DMS53 treated with DMSO at 0.1 percent for 48 hours (cell line): ENCODE data around the gene ANKS4B.
"Not testable (repeated sequence)": the region's sequence is repeated elsewhere in the genome, so short reads cannot be mapped to it uniquely, and the experiment has no call there.

Experiments used
- DNase-seq: peaks from one replicate; lab custom pipeline; 2025; ENCODE audit not compliant: unreplicated experiment; lab: John Stamatoyannopoulos, UW

ANKS4B gene, protein sequence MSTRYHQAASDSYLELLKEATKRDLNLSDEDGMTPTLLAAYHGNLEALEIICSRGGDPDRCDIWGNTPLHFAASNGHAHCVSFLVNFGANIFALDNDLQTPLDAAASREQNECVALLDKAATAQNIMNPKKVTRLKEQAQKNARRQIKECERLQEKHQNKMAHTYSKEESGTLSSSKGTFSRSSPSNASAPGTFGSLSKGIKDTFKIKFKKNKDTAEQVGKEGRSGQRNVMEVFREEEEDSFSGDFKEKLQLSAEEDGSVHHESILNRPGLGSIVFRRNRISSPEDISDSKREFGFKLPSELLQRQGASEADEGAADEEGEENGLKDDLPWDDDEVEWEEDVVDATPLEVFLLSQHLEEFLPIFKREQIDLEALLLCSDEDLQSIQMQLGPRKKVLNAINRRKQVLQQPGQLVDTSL

DNA sequence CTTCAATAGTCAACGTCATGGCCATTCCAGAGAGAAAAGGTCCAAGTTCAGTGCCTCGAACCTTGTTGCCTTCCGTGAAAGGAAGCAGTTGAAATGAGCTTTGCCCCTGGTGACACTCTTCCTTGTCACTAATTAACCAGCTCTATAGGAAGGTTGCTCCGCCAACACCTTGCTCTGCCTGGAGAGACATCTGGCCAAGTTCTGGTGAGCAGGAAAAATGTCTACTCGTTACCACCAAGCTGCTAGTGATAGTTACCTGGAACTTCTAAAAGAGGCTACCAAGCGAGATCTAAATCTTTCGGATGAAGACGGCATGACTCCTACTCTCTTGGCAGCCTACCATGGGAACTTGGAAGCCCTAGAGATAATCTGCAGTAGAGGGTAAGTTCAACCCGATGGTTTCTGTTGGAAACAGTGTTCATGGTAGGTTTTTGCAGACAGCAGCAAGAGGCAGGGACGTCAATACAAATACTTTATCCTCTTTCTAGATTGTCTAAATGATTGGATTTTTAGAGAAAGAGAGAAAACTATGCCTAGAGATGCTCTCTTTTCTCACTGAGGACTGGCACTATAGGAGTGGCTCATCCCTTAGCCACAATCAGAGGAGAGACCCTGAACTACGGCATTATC is at the start of gene ANKS4B:
ANKS4B (plus strand) TSS at position 179 of the 630 bp plus-strand sequence; CDS start at position 218, 39 bp downstream.
- peak; percentile 63 for DNase-seq

DNA sequence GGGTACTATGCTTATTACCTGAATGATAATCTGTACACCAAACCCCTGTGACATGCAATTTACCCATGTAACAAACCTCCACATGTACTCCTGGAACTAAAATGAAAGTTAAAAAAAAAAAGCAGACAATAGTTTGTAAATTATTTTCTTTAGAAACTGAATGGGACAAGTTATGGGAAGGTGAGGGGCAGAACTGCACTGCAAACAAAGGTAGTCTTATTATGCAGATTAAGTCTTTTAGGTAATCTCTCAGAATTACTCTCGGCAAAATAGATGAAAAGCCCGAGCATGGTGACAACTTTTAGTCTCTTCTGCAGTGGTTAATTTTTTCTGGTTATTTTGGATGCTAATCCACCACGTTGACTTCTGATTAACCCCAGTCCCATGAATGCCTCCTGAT is 49.5 kb upstream of the ANKS4B start:
- DNase-seq = no peak

DNA sequence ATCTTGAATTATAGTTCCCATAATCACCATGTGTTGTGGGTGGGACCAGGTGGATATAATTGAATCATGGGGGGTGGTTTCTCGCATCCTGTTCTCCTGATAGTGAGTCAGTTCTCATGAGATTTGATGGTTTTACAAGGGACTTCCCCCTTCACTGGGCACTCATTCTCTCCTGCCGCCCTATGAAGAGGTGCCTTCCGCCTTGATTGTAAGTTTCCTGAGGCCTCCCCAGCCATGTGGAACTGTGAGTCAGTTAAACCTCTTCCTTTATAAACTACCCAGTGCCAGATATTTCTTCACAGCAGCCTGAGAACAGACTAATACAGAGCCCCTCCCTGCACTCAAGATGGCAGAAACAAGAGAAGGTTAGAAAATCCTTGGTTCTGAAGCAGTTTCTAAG is 48.7 kb upstream of the ANKS4B start:
- no peak for DNase-seq

DNA sequence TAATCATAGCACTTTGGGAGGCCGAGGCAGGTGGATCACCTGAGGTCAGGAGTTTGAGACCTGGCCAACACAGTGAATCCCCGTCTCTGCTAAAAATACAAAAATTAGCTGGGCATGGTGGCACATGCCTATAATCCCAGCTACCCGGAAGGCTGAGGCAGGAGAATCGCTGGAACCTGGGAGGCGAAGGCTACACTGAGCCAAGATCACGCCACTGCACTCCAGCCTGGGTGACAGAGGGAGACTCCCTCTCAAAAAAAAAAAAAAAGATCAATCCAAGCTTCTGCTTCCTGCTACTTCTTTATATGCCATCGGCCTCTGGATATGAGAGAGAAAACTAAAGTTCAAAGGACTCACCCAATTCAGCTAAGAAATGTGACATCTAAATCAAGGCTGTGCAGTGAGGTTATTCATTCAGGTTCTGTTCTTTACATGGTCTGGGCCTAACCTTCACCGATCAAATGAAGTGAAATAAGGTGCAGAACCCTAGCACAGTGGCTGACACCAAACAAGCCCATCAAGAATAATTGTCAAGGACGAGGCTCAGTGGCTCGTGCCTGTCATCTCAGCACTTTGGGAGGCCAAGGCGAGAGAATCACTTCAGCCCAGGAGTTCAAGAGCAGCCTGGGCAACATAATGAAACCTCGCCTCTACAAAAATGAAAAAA is 47.7 kb upstream of the ANKS4B start:
- DNase-seq = no peak

DNA sequence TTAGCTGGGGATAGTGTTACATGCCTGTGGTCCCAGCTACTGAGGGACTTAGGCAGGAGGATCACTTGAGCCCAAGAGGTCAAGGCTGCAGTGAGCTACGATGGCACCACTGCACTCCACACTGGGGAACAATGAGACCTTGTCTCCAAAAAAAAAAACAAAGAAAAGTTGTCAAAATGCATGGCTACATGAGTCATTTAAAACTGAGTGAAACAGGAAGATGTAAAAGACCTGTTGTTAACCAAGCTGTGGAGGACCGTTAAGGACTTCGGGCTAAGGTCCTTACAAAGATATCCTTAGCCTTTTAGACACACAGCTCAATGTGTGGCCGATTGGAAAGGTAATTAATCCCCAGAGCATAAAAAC is 47.2 kb upstream of the ANKS4B start:
- DNase-seq = no peak

DNA sequence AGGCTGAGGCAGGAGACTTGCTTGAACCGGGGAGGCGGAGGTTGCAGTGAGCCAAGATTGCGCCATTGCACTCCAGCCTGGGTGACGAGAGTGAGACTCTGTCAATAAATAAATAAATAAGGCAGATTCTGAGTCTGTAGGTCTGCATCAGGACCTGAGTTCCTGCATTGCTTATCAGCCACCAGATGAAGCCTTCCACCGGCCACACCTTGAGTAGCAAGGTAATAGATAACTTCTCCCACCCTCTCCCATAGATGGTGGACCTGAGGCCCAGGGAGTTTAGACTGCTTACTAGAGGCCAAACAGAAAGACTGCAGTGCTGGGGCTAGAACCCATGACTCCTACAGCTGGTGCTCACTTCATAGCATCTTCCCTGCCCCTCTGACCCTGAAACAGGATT is 44.2 kb upstream of the ANKS4B start:
- DNase-seq = no peak

DNA sequence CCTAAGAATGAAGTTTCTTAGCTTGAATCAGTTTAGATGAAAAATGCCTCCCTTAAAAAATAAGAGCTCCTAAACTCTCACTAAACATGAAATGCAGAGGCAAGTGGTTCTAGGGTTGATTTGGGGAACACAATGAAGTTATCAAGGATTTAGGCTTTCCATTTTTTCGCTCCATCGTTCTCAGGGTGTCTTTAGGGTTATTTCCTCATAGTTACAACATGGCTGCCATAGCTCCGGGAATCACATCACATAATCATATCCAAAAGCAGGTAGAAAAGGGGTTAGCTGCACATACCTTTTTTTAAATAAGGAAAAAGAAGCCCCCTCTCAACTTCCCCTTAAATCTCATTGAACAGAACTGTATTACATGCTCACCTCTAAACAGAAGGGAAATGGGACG is 43.5 kb upstream of the ANKS4B start:
- DNase-seq = no peak

DNA sequence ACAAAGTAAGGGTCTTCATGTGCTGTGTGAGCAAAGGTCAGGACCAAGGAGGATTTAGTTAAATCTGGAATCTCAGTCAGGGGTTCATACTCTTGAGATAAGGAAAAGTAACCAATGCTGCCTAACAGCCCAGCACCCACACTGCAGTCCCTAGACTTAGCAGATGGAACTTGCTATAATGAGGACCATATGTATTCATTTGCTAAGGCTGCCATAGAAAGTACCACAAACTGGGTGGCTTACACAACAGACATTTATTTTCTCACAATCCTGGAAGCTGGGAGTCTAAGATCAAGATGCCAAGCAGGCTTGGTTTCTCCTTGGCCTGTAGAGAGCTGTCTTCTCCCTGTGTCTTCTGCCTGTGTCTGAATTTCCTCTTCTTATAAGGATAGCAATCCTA is 42.9 kb upstream of the ANKS4B start:
- no peak for DNase-seq

DNA sequence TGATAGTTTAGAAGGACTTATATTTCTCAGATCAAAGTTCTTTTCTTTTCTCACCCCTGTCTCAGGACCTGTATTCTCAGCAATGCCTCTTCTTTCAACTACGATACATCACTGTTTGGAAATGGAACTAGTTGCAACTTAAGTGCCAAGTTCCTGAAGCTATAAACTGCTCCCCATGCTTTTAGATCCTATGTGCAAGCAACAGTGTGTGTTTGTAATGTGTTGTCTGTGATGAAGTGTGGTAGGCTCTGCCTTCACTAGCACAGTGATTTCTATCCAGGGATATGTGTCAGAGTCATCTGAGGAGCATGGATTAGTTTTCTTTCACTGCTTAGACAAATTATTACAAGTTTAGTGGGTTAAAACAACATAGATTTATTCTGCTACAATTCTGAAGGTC is 40.5 kb upstream of the ANKS4B start:
- DNase-seq = no peak

DNA sequence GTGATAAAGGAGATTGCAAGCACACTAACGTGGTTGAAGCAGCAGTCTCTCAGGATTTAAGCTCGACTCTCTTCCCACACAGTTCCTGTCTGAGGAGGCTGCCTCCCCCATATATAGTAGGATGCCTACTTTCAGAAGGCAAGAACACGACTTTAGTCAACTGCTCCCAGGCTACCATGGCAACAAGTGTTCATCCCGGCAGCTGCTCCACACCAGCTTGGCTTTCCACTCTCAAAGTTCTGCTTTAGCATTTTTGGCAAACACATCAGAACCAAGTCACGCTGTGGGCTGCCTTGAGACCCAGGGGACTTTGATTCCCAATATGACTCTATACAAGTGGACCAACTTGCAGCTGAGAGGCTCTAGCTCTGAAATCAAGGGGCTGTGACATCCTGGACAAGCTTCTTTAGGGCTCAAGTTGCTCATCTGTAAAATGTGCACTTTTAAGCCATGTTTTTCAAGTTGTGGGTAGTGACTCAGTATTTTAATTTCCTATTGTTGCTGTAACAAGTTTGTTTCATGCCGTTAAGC is 38.7 kb upstream of the ANKS4B start:
- no peak for DNase-seq

DNA sequence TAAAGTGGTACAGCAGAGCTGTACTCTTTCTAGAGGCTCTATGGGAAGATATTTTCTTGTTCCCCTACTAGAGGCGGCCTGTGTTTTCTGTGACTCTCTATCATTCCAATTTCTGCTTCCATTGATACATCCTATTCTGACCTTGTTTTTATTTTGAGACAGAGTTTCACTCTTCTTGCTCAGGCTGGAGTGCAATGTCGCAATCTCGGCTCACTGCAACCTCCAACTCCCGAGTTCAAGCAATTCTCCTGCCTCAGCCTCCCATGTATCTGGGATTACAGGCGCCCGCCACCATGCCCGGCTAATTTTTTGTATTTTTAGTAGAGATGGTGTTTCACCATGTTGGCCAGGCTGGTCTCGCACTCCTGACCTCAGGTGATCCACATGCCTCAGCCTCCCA is 38.2 kb upstream of the ANKS4B start:
- DNase-seq = not testable (repeated sequence)

DNA sequence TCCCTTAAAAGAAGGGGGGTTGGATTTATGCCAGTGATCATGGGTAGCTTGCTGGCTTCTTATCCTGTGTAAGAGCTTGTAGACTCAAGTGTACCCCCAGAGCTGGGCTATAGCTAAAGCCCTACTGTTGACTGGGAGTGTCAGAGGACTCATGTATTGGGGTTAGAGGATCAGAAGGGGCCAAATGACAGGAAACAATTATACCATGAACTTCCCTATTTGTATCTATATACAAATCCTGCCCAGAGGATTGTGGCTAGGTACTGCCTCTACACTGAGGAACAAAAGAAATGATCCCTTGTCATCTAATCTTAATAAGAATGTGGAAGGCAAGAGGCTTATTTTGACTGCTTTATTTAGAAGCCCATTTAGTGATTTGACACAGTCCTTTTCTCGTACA is 36.4 kb upstream of the ANKS4B start:
- DNase-seq = no peak

DNA sequence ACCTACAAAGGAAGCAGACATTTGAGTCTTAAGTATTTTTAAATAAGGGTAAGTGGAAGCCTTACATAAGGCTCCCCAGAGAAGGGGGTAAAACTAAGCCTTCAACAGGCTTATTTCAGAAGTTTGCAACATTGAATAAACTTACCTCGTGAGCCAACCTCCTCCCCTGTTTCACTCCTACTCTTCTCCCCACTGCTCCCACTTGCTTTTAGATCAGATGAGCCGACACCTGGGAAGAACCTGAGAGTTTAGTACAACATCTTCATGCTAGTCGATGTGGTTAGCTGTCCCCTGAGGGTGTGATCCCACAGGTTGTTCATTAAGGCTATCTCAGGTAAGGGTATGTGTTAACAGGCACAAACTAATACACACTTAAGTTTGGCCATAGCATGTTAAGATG is 35.9 kb upstream of the ANKS4B start:
- no peak for DNase-seq

DNA sequence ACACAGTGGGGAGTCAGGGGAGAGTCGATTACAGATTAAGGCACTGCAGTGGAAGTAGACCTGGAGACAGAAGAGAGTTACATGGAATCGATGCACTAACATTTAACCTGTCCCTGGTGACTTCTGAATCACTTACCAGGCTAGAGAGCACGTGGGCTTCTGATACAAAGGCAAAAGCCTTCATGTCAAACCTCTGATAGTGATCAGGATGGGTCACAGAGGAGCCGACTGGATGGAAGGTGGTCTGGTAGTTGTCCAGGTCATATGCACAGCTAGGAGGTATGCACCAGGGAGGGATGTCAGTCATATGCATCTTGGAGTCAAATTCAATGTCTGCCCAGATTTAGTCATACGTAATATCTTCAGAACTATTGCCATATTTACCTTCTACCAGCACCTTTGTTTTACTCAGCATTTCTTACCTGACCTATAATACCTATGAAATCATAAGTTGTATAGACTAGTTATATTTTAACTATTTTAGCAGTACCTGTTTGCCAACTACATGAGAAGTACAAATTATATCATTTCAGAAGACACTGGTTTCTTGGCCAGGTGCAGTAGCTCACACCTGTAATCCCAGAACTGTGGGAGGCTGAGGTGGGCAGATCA is 33.8 kb upstream of the ANKS4B start:
- no peak for DNase-seq

DNA sequence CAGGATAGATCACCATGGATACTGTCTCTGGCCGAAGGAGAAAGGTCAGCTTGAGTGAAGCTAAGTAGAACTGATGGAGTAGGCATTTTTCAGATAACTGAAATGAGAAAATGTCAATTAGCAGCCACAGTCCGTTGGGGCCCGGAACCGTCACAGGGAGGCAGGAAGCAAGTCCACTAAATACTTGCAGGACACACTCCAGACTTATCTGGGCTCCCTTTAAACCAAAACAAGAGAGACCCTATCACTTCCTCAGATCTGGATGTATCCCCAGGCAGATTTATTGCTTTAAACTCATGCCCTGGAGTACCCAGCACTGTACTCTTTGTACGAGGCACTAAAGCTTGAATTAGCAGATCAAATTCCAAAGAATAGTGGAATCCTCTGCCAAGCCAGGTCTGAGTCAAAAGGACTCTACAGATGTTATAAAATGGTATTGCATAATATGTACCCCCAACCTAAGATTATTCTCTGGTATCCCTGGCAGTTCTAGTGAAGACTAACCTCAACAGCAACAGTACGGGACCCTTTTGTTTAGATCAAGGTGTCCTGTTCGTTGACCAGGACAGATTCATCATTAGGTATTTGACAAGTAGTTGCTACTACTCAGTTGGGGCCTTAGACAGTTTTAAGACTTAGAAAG is 30.2 kb upstream of the ANKS4B start:
- DNase-seq = no peak

DNA sequence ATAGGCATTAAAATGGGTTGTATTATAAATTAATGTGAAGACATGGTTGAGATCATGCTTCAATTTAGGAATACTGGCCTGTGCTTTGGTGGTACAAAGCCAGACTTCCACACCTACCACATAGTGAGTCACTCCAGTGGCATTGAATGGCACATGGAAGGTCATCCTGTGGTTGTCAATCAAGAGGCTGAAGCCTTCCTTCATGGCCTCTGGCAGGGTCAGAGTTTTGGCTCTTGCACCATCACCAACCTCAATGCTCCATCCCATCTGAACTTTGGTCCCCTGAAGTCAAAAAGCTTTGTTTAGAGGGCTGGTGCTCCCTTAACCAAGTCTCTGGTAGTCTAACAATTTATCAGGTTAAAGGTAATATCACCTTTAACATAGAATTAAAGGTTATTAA is 28.2 kb upstream of the ANKS4B start:
- DNase-seq = no peak

DNA sequence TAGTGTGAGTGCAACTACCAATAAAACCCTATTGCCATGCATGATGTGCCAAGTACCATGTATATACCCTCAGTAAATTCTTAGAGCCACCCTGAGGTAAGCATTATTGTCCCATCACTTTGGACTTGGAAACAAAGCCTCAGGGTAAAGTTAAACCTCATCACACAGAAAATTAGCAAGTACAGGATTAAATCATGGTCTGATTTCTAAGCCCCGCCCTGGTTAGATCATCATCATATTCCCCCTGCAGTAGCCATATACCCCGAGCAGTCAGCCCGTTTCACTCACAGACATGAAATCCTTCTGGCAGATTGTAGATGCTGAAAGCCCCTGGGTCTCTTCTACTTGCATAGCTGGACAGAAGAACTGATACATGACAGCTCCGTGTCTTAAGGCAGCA is 26.9 kb upstream of the ANKS4B start:
- no peak for DNase-seq

DNA sequence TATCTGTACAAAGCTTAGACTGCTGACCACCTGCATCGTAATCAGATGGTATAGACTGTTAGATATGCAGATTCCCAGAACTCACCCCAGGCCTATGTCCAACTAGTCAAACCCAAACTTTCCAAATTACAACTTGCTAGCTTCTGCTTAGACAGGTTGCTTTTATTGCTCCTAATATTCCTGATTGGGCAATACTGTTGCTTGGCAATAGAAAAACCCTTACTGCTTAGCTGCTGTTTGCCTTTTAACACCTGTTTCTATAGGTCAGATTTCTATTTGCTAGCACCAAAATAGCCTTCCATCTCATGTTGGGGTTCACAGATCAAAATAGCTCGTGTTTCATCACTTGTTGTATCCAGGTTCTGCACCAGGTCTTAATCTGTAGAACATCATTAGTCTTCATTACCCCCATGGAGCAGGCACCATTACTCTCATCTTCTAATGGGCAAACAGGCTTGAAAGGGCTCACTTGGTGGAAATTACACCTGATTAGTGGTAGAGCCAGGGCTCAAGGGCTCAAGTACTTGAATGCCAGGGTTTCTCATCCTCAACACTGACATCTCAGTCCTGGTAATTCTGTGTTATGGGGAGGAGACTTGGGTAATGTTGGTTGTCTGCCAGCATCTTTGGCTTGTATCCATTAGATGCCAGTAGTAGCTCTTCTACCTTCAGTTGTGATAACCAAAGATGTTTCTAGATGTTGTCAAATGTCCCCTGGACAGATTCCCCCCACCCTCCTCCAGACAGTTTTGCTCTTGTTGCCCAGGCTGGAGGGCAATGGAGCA is 24.9 kb upstream of the ANKS4B start:
- DNase-seq = no peak

DNA sequence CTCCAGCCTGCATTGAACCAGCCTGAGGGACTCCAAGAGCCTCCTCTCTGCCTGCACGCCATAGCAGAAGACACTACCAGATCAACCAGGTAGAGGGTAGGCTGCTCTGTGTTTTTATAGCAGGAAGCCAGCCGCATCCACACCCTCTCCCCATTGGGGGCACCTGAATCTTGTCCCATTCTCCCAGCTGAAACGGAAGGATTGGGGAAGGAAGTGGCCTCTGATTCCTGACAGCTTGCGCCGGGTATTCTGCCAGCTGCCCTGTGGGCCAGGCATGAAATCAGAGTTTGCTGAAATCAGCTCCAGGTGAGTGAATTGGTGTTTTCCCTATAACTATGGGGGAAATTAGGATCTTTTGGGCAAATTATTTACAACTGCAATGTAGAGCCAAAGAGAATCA is 22.0 kb upstream of the ANKS4B start, which contains the start of gene ZP2:
ZP2 (minus strand) TSS at position 89 of the 400 bp plus-strand sequence; CDS start at position 62, 27 bp downstream.
- no peak for DNase-seq

DNA sequence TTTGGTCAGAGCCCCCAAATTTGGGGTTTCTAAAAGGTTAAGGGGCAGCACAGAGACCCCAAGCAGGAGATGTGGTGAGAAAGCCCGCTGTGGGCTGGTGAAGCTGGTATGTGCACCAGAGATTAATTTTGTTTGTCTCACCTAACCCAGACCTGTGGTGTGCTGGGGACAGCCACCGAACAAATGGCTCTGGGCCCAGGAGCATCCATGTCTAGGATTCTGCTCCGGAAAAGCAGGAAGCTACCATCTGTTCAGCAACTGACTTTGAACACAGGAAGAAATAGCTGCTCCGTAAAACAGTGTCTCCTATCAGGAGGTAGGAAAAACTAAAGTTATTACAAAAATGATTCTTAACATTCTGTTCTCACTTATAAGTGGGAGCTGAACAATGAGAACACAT is 19.4 kb upstream of the ANKS4B start:
- DNase-seq = no peak
